Measurements from ENCODE around the gene ZMIZ1. TPM values are rescaled to one million over a fixed set of nuclear protein-coding genes. Genes with fewer than 3 reads are reported as not detected.

Gene ZMIZ1
- total and polyA plus RNA-seq, 8 donors, result 63.1 to 87.2 (median 76.8) TPM

- ATAC-seq (no peak), DNase-seq (no peak)
- H3K9me3 ChIP-seq, result no peaks in the 10 kb centered on the region
- no peaks in the 10 kb centered on the region for H3K27me3 ChIP-seq
- no peaks in the 10 kb centered on the region for H3K36me3 ChIP-seq
- intact Hi-C loops (cut with DNase I), result no loop called here
- no peak overlapping the region for H3K27ac ChIP-seq
- TF ChIP-seq CTCF (IDR thresholded peaks at IDR 0.05), result no peak
- H3K4me1 ChIP-seq, result no peaks in the 10 kb centered on the region
- H3K4me3 ChIP-seq, result no peak overlapping the region
Measured at GRCh38 chr10:79339266-79339665, 270.5 kb downstream of the ZMIZ1 start.

GRCh38 chr10:79340646-79341244, 272.0 kb downstream of the ZMIZ1 start:
- no peaks in the 10 kb centered on the region for H3K9me3 ChIP-seq
- no peak overlapping the region for H3K27ac ChIP-seq
- no peaks in the 10 kb centered on the region for H3K36me3 ChIP-seq
- no peak for DNase-seq
- TF ChIP-seq CTCF (IDR thresholded peaks at IDR 0.05), result no peak
- no peak overlapping the region for H3K4me3 ChIP-seq
- H3K27me3 ChIP-seq, result no peaks in the 10 kb centered on the region
- no peak for ATAC-seq
- intact Hi-C loops (cut with DNase I), result no loop called here
- peaks cover 0 to 13% of the 10 kb centered on the region in 2 donors for H3K4me1 ChIP-seq

DNA sequence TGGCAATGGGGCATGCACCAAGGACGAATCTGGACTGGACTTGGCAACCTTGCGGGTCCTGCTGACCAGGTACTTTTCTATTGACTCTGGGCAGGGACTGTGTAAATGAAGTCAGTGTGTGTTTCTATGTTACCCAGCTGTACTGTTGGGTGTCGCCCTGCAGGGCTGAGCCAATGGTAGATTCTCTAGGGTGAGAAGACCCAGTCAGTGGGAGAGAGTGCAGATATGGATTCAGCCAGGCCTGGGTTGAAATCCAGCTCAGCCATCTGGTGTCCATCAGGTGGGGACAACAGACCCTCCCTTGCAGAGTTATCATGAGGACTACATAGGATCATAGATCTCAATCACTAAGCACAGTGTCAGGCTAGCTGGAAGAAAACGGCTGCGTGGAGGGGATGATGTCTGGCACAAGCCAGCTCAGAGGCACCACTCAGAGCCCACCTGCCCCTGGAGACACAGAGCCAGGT, 273.6 kb downstream of the ZMIZ1 start:
- ATAC-seq, result no peak
- intact Hi-C loops (cut with DNase I), result no loop called here
- no peak for DNase-seq

GRCh38 chr10:79342811-79343561, 274.2 kb downstream of the ZMIZ1 start:
- DNase-seq (peak in 1 of 4 donors; percentile 32), ATAC-seq (no peak)
- H3K9me3 ChIP-seq, result no peaks in the 10 kb centered on the region
- H3K27ac ChIP-seq, result no peak overlapping the region
- intact Hi-C loops (cut with DNase I), result no loop called here
- H3K27me3 ChIP-seq, result no peaks in the 10 kb centered on the region
- H3K36me3 ChIP-seq, result no peaks in the 10 kb centered on the region
- H3K4me1 ChIP-seq, result peaks cover under 1 to 25% of the 10 kb centered on the region in 2 donors
- TF ChIP-seq CTCF (IDR thresholded peaks at IDR 0.05), result no peak
- no peak overlapping the region for H3K4me3 ChIP-seq

More for the DNA sequence above, 273.6 kb downstream of the ZMIZ1 start:
- H3K27me3 ChIP-seq, result no peaks in the 10 kb centered on the region
- no peaks in the 10 kb centered on the region for H3K9me3 ChIP-seq
- no peak overlapping the region for H3K27ac ChIP-seq
- no peak for TF ChIP-seq CTCF (IDR thresholded peaks at IDR 0.05)
- H3K36me3 ChIP-seq, result no peaks in the 10 kb centered on the region
- peaks cover 0 to 25% of the 10 kb centered on the region in 2 donors for H3K4me1 ChIP-seq
- no peak overlapping the region for H3K4me3 ChIP-seq

- peak in 1 of 4 donors; percentile 33 for DNase-seq
- no peak overlapping the region for H3K27ac ChIP-seq
Measured at GRCh38 chr10:79344502-79345195, 275.9 kb downstream of the ZMIZ1 start.

More at GRCh38 chr10:79344502-79345195, 275.9 kb downstream of the ZMIZ1 start:
- H3K9me3 ChIP-seq, result no peaks in the 10 kb centered on the region
- ATAC-seq, result no peak
- TF ChIP-seq CTCF (IDR thresholded peaks at IDR 0.05), result no peak
- intact Hi-C loops (cut with DNase I), result no loop called here
- no peak overlapping the region for H3K4me3 ChIP-seq
- H3K4me1 ChIP-seq, result peaks cover 10 to 42% of the 10 kb centered on the region in 2 donors
- no peaks in the 10 kb centered on the region for H3K27me3 ChIP-seq
- peaks cover 0 to 10% of the 10 kb centered on the region in 2 donors for H3K36me3 ChIP-seq

Measured in left lung (tissue), 10 donors.